NT2/D1 (cell line): ENCODE data around the gene FRAS1.

Experiments used
- SUZ12 ChIP-seq: IDR thresholded peaks from 2 replicates; pipeline ENCODE4 v1.6.1; 2011; ENCODE audit not compliant: insufficient read length, insufficient read depth; ENCODE audit errors: extremely low read depth
- YY1 ChIP-seq: IDR thresholded peaks from 2 replicates; pipeline ENCODE4 v1.6.1; 2011; ENCODE audit not compliant: insufficient read length, insufficient read depth
- ZNF274 ChIP-seq: IDR thresholded peaks from 2 replicates; pipeline ENCODE4 v1.6.1; 2011; ENCODE audit warnings: mild to moderate bottlenecking, low read depth, low read length

GRCh38 chr4:78207951-78208350 lies 150.8 kb downstream of the FRAS1 start:
- TF ChIP-seq SUZ12 (no peak), ZNF274 (no peak), YY1 (no peak)
